A673 (cell line): ENCODE results near the gene OLA1. TPM values are rescaled to one million over a fixed set of nuclear protein-coding genes. Genes with fewer than 3 reads are reported as not detected.

ENCODE experiments used
- BruUV-seq: library from RNA; stranded (reverse); fragments of 400-500 nt; replicated peaks from 2 replicates; lab custom pipeline; 2021; lab: Mats Ljungman, UMichigan
- CTCF ChIA-PET: fragments of 300-600 bp; sonication (Branson Sonifier 250); formaldehyde crosslinking; loops from one replicate; lab custom pipeline; 2022; ENCODE audit warnings: antibody characterized with exemption; lab: Charles Lee
- POLR2A ChIA-PET: fragments of 300-600 bp; sonication (Branson Sonifier 250); formaldehyde crosslinking; loops from one replicate; lab custom pipeline; 2022; ENCODE audit warnings: antibody characterized with exemption; ENCODE audit not compliant: low non-redundant PET; lab: Charles Lee
- DNase-seq: peaks from one replicate; pipeline ENCODE4 v3.0.0-alpha.2; 2015; ENCODE audit warnings: low spot score
- H3K27ac ChIP-seq: fragments of 200-600 bp; sonication (generic); 2 replicates; pipeline ENCODE4 v1.5.1; 2016; ENCODE audit warnings: mixed run types, low read depth, mild to moderate bottlenecking, mixed read lengths, antibody characterized with exemption, low read length; ENCODE audit not compliant: poor library complexity, severe bottlenecking
- H3K27me3 ChIP-seq: fragments of 200-600 bp; sonication (generic); replicated peaks from 2 replicates; pipeline ENCODE4 v1.6.1; 2017; ENCODE audit warnings: mixed run types, low read depth, mild to moderate bottlenecking, mixed read lengths, antibody characterized with exemption, low read length; ENCODE audit not compliant: insufficient read depth, poor library complexity
- H3K36me3 ChIP-seq: fragments of 200-600 bp; sonication (generic); 2 replicates; pipeline ENCODE4 v1.6.1; 2016; ENCODE audit warnings: mixed run types, mild to moderate bottlenecking, mixed read lengths, antibody characterized with exemption, low read length; ENCODE audit not compliant: insufficient read depth, poor library complexity, severe bottlenecking
- H3K4me1 ChIP-seq: fragments of 200-600 bp; sonication (generic); 2 replicates; pipeline ENCODE4 v1.6.1; 2017; ENCODE audit warnings: mixed run types, mild to moderate bottlenecking, mixed read lengths, antibody characterized with exemption, low read length; ENCODE audit not compliant: insufficient read depth, poor library complexity, severe bottlenecking
- H3K4me3 ChIP-seq: fragments of 200-600 bp; sonication (generic); 2 replicates; pipeline ENCODE4 v1.5.1; 2016; ENCODE audit warnings: low read depth, mixed run types, mild to moderate bottlenecking, mixed read lengths, low read length; ENCODE audit not compliant: poor library complexity, severe bottlenecking
- H3K9me3 ChIP-seq: fragments of 200-600 bp; sonication (generic); 2 replicates; pipeline ENCODE4 v1.6.1; 2016; ENCODE audit warnings: mixed run types, low read depth, mild to moderate bottlenecking, mixed read lengths, antibody characterized with exemption, low read length; ENCODE audit not compliant: poor library complexity, severe bottlenecking
- CTCF ChIP-seq: fragments of 300-800, 200-600 bp; sonication (generic); conservative IDR thresholded peaks from 2 replicates; pipeline ENCODE4 v1.5.1; 2017; ENCODE audit warnings: low read depth, mild to moderate bottlenecking, antibody characterized with exemption, low read length, moderate library complexity, mixed read lengths
- EZH2 ChIP-seq: fragments of 200-600 bp; sonication (generic); IDR thresholded peaks from 2 replicates; pipeline ENCODE4 v1.6.1; 2017; ENCODE audit warnings: borderline replicate concordance, low read depth, mild to moderate bottlenecking, mixed read lengths, antibody characterized with exemption, low read length; ENCODE audit not compliant: poor library complexity, severe bottlenecking
- intact Hi-C: fragments of 100-400 bp; cut with micrococcal nuclease; formaldehyde crosslinking; loops from one replicate; pipeline ENCODE4 v1.10.0; 2022; ENCODE audit not compliant: unreplicated experiment
- total RNA-seq: library from RNA; stranded (reverse); gene quantifications from 2 replicates; pipeline ENCODE4 v1.2.3, GENCODE V29; 2021

The OLA1 gene
- total RNA-seq, 1 experiment from 2014 or later, result 174 TPM

GRCh38 chr2:174078275-174078674 lies 170.1 kb downstream of the OLA1 start:
- H3K9me3 ChIP-seq, result no peaks in the 10 kb centered on the region
- ChIA-PET POLR2A (no interaction called here), CTCF (no interaction called here)
- H3K4me1 ChIP-seq, result no peaks in the 10 kb centered on the region
- BruUV-seq, result no TSS peak
- H3K36me3 ChIP-seq, result no peaks in the 10 kb centered on the region
- H3K27ac ChIP-seq, result no peak overlapping the region
- DNase-seq, result peak; percentile 17
- TF ChIP-seq CTCF, result peak; percentile 54
- TF ChIP-seq EZH2, result no peak
- H3K4me3 ChIP-seq, result no peak overlapping the region
- H3K27me3 ChIP-seq, result no peaks in the 10 kb centered on the region
- intact Hi-C loops, result no loop called here

- Histone ChIP-seq H3K4me3 (no peak overlapping the region), H3K9me3 (no peaks in the 10 kb centered on the region), H3K4me1 (no peaks in the 10 kb centered on the region), H3K36me3 (no peaks in the 10 kb centered on the region), H3K27ac (no peak overlapping the region), H3K27me3 (no peaks in the 10 kb centered on the region)
- TF ChIP-seq EZH2 (no peak), CTCF (no peak)
- CTCF ChIA-PET, result no interaction called here
- DNase-seq, result no peak
- POLR2A ChIA-PET, result no interaction called here
- intact Hi-C loops, result no loop called here
- no TSS peak for BruUV-seq
Measured at GRCh38 chr2:174076975-174077374, 171.4 kb downstream of the OLA1 start.

- no TSS peak for BruUV-seq
- Histone ChIP-seq H3K27me3 (no peaks in the 10 kb centered on the region), H3K4me1 (no peaks in the 10 kb centered on the region), H3K27ac (no peak overlapping the region), H3K36me3 (no peaks in the 10 kb centered on the region), H3K9me3 (no peaks in the 10 kb centered on the region), H3K4me3 (no peak overlapping the region)
- POLR2A ChIA-PET, result no interaction called here
- DNase-seq, result no peak
- CTCF ChIA-PET, result no interaction called here
- TF ChIP-seq CTCF (no peak), EZH2 (no peak)
- intact Hi-C loops, result no loop called here
Measured at GRCh38 chr2:174076040-174076439, 172.3 kb downstream of the OLA1 start.
